Vagina (tissue), 2 donors: ENCODE measurements around the gene CPNE7. TPM values are rescaled to one million over a fixed set of nuclear protein-coding genes. Genes with fewer than 3 reads are reported as not detected.

Experiments
- DNase-seq, 2 donors: peaks; one replicate each; pipeline ENCODE4 v3.0.0-alpha.2; 2017; ENCODE audit errors: extremely low spot score in 2 of 2
- H3K27ac ChIP-seq: fragments of 200-600 bp; sonication (generic); one replicate; pipeline ENCODE4 v1.5.1; 2019
- H3K27me3 ChIP-seq: fragments of 200-600 bp; sonication (generic); one replicate; pipeline ENCODE4 v1.5.1; 2019
- H3K36me3 ChIP-seq, 2 donors: fragments of 200-600 bp; sonication (generic); one replicate each; pipeline ENCODE4 v1.5.1; 2017 to 2019
- H3K4me1 ChIP-seq: fragments of 200-600 bp; sonication (generic); one replicate; pipeline ENCODE4 v1.5.1; 2019
- H3K4me3 ChIP-seq, 2 donors: fragments of 200-600 bp; sonication (generic); 1 replicate in 1 of 2; 2 replicates in 1 of 2; pipeline ENCODE4 v1.5.1; 2016 to 2019
- H3K9me3 ChIP-seq: fragments of 200-600 bp; sonication (generic); one replicate; pipeline ENCODE4 v1.5.1; 2019
- POLR2A ChIP-seq, 2 donors: fragments of 450-650 bp; IDR thresholded peaks; one replicate each; pipeline ENCODE4 v1.6.1; 2017; ENCODE audit warnings: antibody characterized with exemption in 2 of 2, mild to moderate bottlenecking in 2 of 2, moderate library complexity in 2 of 2
- POLR2AphosphoS5 ChIP-seq, 2 donors: sonication (generic); formaldehyde crosslinking; IDR thresholded peaks; one replicate each; pipeline ENCODE4 v1.9.0; 2017; ENCODE audit warnings: antibody characterized with exemption in 2 of 2, mild to moderate bottlenecking in 2 of 2, low read depth in 1 of 2; ENCODE audit not compliant: insufficient read depth in 1 of 2
- intact Hi-C: fragments of 100-400 bp; cut with DNase I; formaldehyde crosslinking; loops from one replicate; pipeline ENCODE4 v1.15.1; 2023
- total RNA-seq: library from RNA; depleted of rRNA; stranded (reverse); fragments of >200 nt; gene quantifications from one replicate; pipeline ENCODE4 v1.2.3, GENCODE V29; 2016
- TF ChIP-seq, protein P1 (sequence below), 3 experiments: fragments of 450-650 bp in 2 of 3; fragments of 200-600 bp in 1 of 3; sonication (generic) in 1 of 3; IDR thresholded peaks; one replicate each; pipeline ENCODE4 v1.5.1; 2017 to 2019; ENCODE audit warnings: antibody characterized with exemption in 3 of 3, mild to moderate bottlenecking in 2 of 3, moderate library complexity in 2 of 3

CPNE7 gene
- total RNA-seq, 1 donor from 2014 or later = 4.9 TPM

DNA sequence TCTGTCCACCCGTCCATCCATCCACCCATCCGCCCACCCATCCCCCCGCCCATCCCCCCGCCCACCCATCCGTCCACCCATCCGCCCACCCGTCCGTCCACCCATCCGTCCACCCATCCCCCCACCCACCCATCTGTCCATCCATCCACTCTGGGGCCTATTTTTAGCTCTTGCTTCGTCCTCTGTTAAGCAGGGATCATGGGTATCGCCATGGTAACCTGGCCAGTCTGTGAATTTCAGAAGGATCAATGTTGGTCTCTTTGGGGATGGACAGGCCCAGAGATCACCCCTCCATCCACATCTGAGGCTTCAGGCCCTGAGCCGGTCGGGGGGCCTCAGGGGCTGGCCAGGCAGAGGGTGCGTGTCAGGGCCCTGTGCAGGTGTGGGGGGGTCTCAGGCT, 22.6 kb downstream of the CPNE7 start:
- TF ChIP-seq POLR2A (IDR thresholded peaks at IDR 0.05) (no peak), POLR2AphosphoS5 (IDR thresholded peaks at IDR 0.05; ENCODE audit: insufficient read depth in 1 of 2, low read depth in 1 of 2) (no peak)
- TF ChIP-seq, protein P1, sequence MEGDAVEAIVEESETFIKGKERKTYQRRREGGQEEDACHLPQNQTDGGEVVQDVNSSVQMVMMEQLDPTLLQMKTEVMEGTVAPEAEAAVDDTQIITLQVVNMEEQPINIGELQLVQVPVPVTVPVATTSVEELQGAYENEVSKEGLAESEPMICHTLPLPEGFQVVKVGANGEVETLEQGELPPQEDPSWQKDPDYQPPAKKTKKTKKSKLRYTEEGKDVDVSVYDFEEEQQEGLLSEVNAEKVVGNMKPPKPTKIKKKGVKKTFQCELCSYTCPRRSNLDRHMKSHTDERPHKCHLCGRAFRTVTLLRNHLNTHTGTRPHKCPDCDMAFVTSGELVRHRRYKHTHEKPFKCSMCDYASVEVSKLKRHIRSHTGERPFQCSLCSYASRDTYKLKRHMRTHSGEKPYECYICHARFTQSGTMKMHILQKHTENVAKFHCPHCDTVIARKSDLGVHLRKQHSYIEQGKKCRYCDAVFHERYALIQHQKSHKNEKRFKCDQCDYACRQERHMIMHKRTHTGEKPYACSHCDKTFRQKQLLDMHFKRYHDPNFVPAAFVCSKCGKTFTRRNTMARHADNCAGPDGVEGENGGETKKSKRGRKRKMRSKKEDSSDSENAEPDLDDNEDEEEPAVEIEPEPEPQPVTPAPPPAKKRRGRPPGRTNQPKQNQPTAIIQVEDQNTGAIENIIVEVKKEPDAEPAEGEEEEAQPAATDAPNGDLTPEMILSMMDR (IDR thresholded peaks at IDR 0.05) = no peak
- intact Hi-C loops = no loop called here

DNA sequence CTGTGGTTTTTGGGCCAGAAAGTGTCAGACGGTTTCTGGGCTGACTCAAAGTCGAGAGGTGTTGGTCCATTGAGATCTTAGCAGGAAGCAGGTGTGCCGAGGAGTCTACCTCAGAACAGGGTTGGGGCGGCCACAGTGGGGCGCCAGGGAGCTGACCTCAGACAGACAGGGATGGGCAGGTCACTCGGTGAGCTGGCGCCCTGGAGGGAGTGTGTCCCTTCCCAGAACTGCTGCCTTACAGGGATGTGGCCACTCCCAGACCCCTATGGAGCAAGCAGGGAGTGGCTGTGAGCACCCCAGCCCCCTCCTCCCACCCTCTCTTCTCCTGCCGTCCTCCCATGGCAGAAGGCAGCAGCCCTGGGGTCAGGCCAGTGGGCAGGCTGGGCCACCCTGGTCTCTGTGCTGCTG, 23.9 kb downstream of the CPNE7 start:
- H3K4me1 ChIP-seq = peaks cover 9% of the 10 kb centered on the region
- intact Hi-C loops = no loop called here
- no peak overlapping the region for H3K4me3 ChIP-seq
- H3K36me3 ChIP-seq = no peaks in the 10 kb centered on the region
- TF ChIP-seq, protein P1 (IDR thresholded peaks at IDR 0.05) = no peak
- TF ChIP-seq POLR2A (IDR thresholded peaks at IDR 0.05) (no peak), POLR2AphosphoS5 (IDR thresholded peaks at IDR 0.05; ENCODE audit: insufficient read depth in 1 of 2, low read depth in 1 of 2) (no peak)
- H3K9me3 ChIP-seq = no peaks in the 10 kb centered on the region
- no peak for DNase-seq
- no peaks in the 10 kb centered on the region for H3K27me3 ChIP-seq
- H3K27ac ChIP-seq = no peak overlapping the region

More for the DNA sequence above, 22.6 kb downstream of the CPNE7 start:
- H3K36me3 ChIP-seq = no peaks in the 10 kb centered on the region
- H3K9me3 ChIP-seq = no peaks in the 10 kb centered on the region
- no peaks in the 10 kb centered on the region for H3K27me3 ChIP-seq
- H3K4me3 ChIP-seq = no peak overlapping the region
- DNase-seq = no peak
- no peak overlapping the region for H3K27ac ChIP-seq
- H3K4me1 ChIP-seq = peaks cover 9% of the 10 kb centered on the region

DNA sequence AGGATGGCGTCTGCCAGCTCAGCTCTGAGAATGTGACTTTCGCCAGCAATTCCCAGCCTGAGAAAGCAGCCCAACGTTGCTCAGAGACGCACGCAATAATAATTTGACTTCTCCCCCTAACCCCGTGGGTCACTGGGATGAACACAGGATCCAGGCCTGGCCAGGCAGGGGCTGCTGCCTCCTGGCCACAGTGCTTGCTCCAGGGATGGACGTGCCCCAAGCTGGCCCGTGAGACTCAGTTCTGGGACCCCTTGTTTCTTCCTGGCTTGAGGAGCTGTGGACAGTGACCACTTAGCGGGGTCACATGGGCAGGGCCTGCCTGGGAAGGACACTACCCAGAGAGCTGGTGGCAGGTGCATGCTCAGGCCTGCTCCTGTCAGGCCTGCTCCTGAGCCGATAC, 24.3 kb downstream of the CPNE7 start:
- DNase-seq = no peak
- Histone ChIP-seq H3K27me3 (no peaks in the 10 kb centered on the region), H3K9me3 (no peaks in the 10 kb centered on the region), H3K36me3 (no peaks in the 10 kb centered on the region), H3K4me1 (peaks cover 9% of the 10 kb centered on the region), H3K4me3 (no peak overlapping the region), H3K27ac (no peak overlapping the region)
- TF ChIP-seq POLR2A (IDR thresholded peaks at IDR 0.05) = no peak
- no peak for TF ChIP-seq POLR2AphosphoS5 (IDR thresholded peaks at IDR 0.05; ENCODE audit: insufficient read depth in 1 of 2, low read depth in 1 of 2)
- TF ChIP-seq, protein P1 (IDR thresholded peaks at IDR 0.05) = no peak
- intact Hi-C loops = no loop called here

DNA sequence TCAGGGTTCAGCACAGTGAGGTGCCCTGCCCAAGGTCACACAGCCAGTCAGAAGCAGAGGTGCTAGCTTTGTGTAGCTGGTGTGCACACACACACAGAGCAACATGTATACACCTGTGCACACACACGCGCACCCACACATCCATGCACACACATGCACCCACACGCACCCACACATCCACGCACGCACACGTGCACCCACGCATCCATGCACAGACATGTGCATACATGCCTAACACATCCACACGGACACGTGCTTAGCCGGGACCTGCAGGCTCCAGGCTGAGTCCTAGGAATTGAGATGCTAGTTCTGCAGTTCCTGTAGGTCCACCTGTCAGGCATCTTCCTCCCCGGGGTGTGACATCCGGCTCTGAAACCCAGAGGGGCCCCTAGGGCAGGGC, 24.9 kb downstream of the CPNE7 start:
- Histone ChIP-seq H3K9me3 (no peaks in the 10 kb centered on the region), H3K36me3 (no peaks in the 10 kb centered on the region), H3K4me1 (peaks cover 9% of the 10 kb centered on the region), H3K4me3 (no peak overlapping the region), H3K27me3 (no peaks in the 10 kb centered on the region), H3K27ac (no peak overlapping the region)
- no peak for TF ChIP-seq POLR2A (IDR thresholded peaks at IDR 0.05)
- TF ChIP-seq, protein P1 (IDR thresholded peaks at IDR 0.05) = no peak
- TF ChIP-seq POLR2AphosphoS5 (IDR thresholded peaks at IDR 0.05; ENCODE audit: insufficient read depth in 1 of 2, low read depth in 1 of 2) = no peak
- DNase-seq = no peak
- intact Hi-C loops = no loop called here

DNA sequence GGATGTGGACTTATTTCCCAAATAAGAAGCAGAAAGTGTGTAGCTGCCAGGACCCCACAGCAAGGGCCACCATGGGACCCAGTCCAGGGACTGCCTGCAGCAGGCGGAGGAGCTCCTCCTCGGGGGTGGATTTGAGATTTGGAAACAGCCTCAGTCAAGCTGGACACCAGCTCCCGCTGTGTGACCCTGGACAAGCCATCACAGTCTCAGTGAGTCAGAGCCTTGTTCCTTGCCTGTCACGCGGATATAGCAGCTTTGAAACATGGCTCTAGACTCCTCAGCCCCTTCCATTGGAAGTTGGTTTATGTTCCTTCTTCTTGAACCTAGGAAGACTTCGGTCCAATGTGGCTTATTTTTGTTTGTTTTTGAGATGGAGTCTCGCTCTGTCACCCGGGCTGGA, 25.4 kb downstream of the CPNE7 start:
- Histone ChIP-seq H3K27me3 (no peaks in the 10 kb centered on the region), H3K9me3 (no peaks in the 10 kb centered on the region), H3K36me3 (no peaks in the 10 kb centered on the region), H3K4me3 (no peak overlapping the region), H3K27ac (no peak overlapping the region), H3K4me1 (peaks cover 9% of the 10 kb centered on the region)
- intact Hi-C loops = no loop called here
- TF ChIP-seq POLR2A (IDR thresholded peaks at IDR 0.05) (no peak), POLR2AphosphoS5 (IDR thresholded peaks at IDR 0.05; ENCODE audit: insufficient read depth in 1 of 2, low read depth in 1 of 2) (no peak)
- TF ChIP-seq, protein P1 (IDR thresholded peaks at IDR 0.05) = no peak
- DNase-seq = no peak
